ENCODE results near the gene SDK2.

The SDK2 gene

GRCh38 chr17:73648543-73648820, 4.2 kb upstream of the SDK2 start:
- Histone ChIP-seq H3K79me2 (ENCODE audit: low read length) (no peaks in the 10 kb centered on the region), H3K9ac (ENCODE audit: low read length) (no peak overlapping the region), H3K4me2 (ENCODE audit: low read depth, low read length) (no peak overlapping the region), H2AFZ (ENCODE audit: low read length) (no peak overlapping the region), H3F3A (ENCODE audit: insufficient read depth, low read length) (no peaks in the 10 kb centered on the region), H3K36me3 (replicated peaks; ENCODE audit: insufficient read depth, low read length) (no peaks in the 10 kb centered on the region), H3K4me3 (ENCODE audit: low read length) (no peak overlapping the region), H3K9me3 (replicated peaks; ENCODE audit: insufficient read depth, low read length) (no peaks in the 10 kb centered on the region), H3K27ac (ENCODE audit: low read length) (no peak overlapping the region), H3K4me1 (ENCODE audit: low read length) (no peaks in the 10 kb centered on the region), H3K27me3 (replicated peaks; ENCODE audit: insufficient read depth, low read length) (peaks cover 88% of the 10 kb centered on the region), H3K9me2 (replicated peaks; ENCODE audit: insufficient read depth, low read length) (no peaks in the 10 kb centered on the region), H4K20me1 (ENCODE audit: insufficient read depth, low read length) (no peaks in the 10 kb centered on the region)
- TF ChIP-seq CTCF (IDR thresholded peaks at IDR 0.05; ENCODE audit: low read length): no peak
- TF ChIP-seq EZH2phosphoT487 (IDR thresholded peaks at IDR 0.05; ENCODE audit: low read length): no peak
- DNase-seq: no peak

DNA sequence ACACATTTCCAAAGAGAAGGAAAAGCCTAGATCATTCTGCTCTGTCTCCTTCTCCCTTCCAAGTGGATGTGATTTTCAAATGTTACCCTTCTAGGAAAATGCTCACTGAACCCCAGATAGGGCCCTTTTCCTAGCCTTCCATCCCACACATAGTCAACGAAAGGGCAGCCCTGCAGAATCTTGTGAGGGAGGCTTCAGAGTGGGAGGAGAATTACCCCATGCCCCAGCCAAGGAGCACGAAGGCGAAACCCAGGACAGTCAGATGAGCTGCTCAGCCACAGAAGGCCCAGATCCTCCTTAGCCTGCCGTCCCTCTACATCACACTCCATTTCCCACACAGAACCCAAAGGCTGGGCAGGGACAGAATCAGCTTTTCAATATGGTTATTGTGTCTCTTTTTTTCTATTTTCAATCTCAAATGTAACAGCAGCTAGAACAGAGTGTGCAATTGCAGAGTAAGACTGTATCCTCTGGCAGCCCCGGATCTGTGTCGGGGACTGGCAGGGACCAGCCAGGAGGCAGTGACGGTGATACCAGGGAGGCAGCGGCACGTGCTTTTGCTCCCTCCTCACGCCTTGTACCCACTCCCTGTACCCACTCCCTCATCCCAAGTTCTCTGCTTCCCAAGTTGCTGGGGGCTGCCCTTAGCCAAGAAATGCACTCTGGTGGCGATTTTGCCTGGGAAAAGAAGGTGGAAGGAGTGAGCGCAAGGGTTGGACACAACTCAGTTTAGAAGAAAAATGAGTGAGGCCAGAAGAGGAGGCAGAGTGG, 3.7 kb upstream of the SDK2 start:
- no peak overlapping the region for H2AFZ ChIP-seq (ENCODE audit: low read length)
- H3K79me2 ChIP-seq (ENCODE audit: low read length): no peaks in the 10 kb centered on the region
- no peak overlapping the region for H3K27ac ChIP-seq (ENCODE audit: low read length)
- H4K20me1 ChIP-seq (ENCODE audit: insufficient read depth, low read length): no peaks in the 10 kb centered on the region
- no peaks in the 10 kb centered on the region for H3F3A ChIP-seq (ENCODE audit: insufficient read depth, low read length)
- TF ChIP-seq EZH2 (optimal IDR thresholded peaks at IDR 0.05; ENCODE audit: low read depth, low read length): no peak
- no peak for TF ChIP-seq CTCF (IDR thresholded peaks at IDR 0.05; ENCODE audit: low read length)
- no peak for TF ChIP-seq EZH2phosphoT487 (IDR thresholded peaks at IDR 0.05; ENCODE audit: low read length)
- H3K4me2 ChIP-seq (ENCODE audit: low read depth, low read length): no peak overlapping the region
- H3K9me3 ChIP-seq (replicated peaks; ENCODE audit: insufficient read depth, low read length): no peaks in the 10 kb centered on the region
- peaks cover 88% of the 10 kb centered on the region for H3K27me3 ChIP-seq (replicated peaks; ENCODE audit: insufficient read depth, low read length)
- no peak for DNase-seq
- no peak overlapping the region for H3K4me3 ChIP-seq (ENCODE audit: low read length)
- no peak overlapping the region for H3K9ac ChIP-seq (ENCODE audit: low read length)
- no peaks in the 10 kb centered on the region for H3K36me3 ChIP-seq (replicated peaks; ENCODE audit: insufficient read depth, low read length)
- no peaks in the 10 kb centered on the region for H3K4me1 ChIP-seq (ENCODE audit: low read length)
- no peaks in the 10 kb centered on the region for H3K9me2 ChIP-seq (replicated peaks; ENCODE audit: insufficient read depth, low read length)

DNA sequence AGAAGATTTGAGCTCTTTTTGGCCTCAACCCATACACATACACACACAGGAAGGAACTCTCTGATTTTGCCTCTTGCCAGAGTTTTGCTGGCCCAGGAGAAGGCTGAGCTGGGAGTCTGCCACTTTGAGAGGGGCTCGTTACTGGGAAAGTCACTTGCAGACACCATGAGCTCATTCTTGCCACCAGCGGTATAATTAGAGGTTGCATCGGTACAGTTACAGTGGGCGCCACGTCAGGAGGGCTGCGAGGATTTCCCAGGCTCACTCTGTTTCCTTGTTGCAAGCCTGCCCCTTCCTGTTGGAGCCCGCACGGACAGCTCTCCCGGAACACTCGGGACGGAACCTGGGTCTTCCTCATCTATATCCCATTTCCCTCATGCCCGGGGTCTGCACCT, 3.1 kb upstream of the SDK2 start:
- TF ChIP-seq EZH2 (optimal IDR thresholded peaks at IDR 0.05; ENCODE audit: low read depth, low read length): no peak
- TF ChIP-seq EZH2phosphoT487 (IDR thresholded peaks at IDR 0.05; ENCODE audit: low read length): no peak
- TF ChIP-seq CTCF (IDR thresholded peaks at IDR 0.05; ENCODE audit: low read length): no peak
- Histone ChIP-seq H3F3A (ENCODE audit: insufficient read depth, low read length) (no peaks in the 10 kb centered on the region), H4K20me1 (ENCODE audit: insufficient read depth, low read length) (no peaks in the 10 kb centered on the region), H3K9me3 (replicated peaks; ENCODE audit: insufficient read depth, low read length) (no peaks in the 10 kb centered on the region), H3K27ac (ENCODE audit: low read length) (no peak overlapping the region), H3K9me2 (replicated peaks; ENCODE audit: insufficient read depth, low read length) (no peaks in the 10 kb centered on the region), H3K4me3 (ENCODE audit: low read length) (no peak overlapping the region), H2AFZ (ENCODE audit: low read length) (no peak overlapping the region), H3K4me2 (ENCODE audit: low read depth, low read length) (no peak overlapping the region), H3K27me3 (replicated peaks; ENCODE audit: insufficient read depth, low read length) (peaks cover 87% of the 10 kb centered on the region), H3K9ac (ENCODE audit: low read length) (no peak overlapping the region), H3K4me1 (ENCODE audit: low read length) (no peaks in the 10 kb centered on the region), H3K36me3 (replicated peaks; ENCODE audit: insufficient read depth, low read length) (no peaks in the 10 kb centered on the region), H3K79me2 (ENCODE audit: low read length) (no peaks in the 10 kb centered on the region)
- DNase-seq: no peak

All from MM.1S (cell line).